Measurements from ENCODE around the gene ADARB1. TPM values are rescaled to one million over a fixed set of nuclear protein-coding genes. Genes with fewer than 3 reads are reported as not detected.

ADARB1 gene
- total RNA-seq, 5 donors from 2014 or later (not counting 1 experiment from before 2014, with no cell fraction given): 39.7 to 50.3 (median 44.5) TPM

DNA sequence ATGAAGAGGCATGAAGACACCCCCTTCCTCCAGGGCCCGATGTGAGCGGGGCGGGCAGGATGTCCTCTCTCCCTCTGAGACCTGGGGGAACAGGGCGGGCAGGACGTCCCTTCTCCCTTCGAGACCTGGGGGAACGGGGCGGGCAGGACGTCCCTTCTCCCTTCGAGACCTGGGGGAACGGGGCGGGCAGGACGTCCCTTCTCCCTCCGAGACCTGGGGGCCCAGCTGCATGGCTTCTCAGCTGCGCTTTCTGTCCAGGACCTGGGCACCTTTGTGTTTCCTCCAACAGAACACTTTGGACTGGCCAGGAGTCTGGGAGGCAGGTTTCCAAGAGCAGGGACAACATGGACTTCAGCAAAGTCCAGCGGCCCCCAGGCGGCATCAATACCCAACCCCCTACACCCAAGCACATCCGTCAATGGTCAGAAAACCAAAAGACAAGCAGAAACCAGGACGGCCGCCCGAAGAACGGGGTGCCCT is 30.8 kb upstream of the ADARB1 start:
- Mint-ChIP-seq H3K36me3 (no peaks in the 10 kb centered on the region), H3K27me3 (peaks cover 13 to 15% of the 10 kb centered on the region in 2 donors), H3K4me1 (peaks cover 0 to 1% (median 0%) of the 10 kb centered on the region in 3 donors), H3K27ac (no peak overlapping the region), H3K9me3 (peaks cover 5 to 13% (median 9%) of the 10 kb centered on the region in 3 donors), H3K4me3 (no peak overlapping the region)
- ChIA-PET POLR2A (interaction anchor here in 1 of 2 donors (0.6 kb wide), 1 partner anchor 623 kb away, joined by 3 read pairs; no protein-coding TSS in a partner anchor), CTCF (interaction anchor here in 1 of 2 donors (0.5 kb wide), 1 partner anchor 613 kb away, joined by 4 read pairs; no protein-coding TSS in a partner anchor)
- Histone ChIP-seq H3K27ac (ENCODE audit: low read length) (no peak overlapping the region), H3K4me1 (ENCODE audit: control insufficient read depth in 1 of 2, extremely low read depth in 1 of 2, insufficient read depth in 2 of 2, low read length in 2 of 2) (no peaks in the 10 kb centered on the region), H3K9me3 (peaks cover 2% of the 10 kb centered on the region), H3K27me3 (replicated peaks in 1 of 2; ENCODE audit: control insufficient read depth in 2 of 2, extremely low read depth in 1 of 2, insufficient read depth in 2 of 2, low read length in 1 of 2) (peaks cover 0 to 34% of the 10 kb centered on the region in 2 experiments), H3K4me3 (ENCODE audit: control insufficient read depth in 1 of 2, extremely low read depth in 1 of 2, low read length in 1 of 2) (no peak overlapping the region), H3K36me3 (ENCODE audit: control insufficient read depth in 2 of 2, extremely low read depth in 1 of 2, insufficient read depth in 1 of 2, low read length in 1 of 2) (no peaks in the 10 kb centered on the region)
- ATAC-seq (replicated peaks in 1 of 4): no peak
- 81% methylated on average over 20 of the region's 22 CpGs for WGBS (ENCODE audit: insufficient coverage)
- DNase-seq: no peak

DNA sequence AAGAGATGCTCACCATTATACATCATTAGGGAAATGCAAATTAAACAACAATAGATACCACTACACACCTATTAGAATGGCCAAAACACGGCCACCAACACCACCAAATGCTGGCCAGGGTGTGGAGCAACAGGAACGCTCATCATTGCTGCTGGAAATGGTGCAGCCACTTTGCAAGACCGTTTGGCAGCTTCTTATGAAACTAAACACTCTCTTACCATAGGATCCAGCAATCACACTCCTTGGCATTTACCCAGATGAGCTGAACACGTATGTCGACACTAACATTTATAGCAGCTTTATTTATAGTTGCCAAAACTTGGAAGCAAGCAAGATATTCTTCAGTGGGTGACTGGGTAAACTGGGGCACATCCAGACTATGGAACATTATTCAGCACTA is 28.9 kb upstream of the ADARB1 start:
- ChIA-PET POLR2A (no interaction called here), CTCF (no interaction called here)
- Histone ChIP-seq H3K4me3 (ENCODE audit: control insufficient read depth in 1 of 2, extremely low read depth in 1 of 2, low read length in 1 of 2) (no peak overlapping the region), H3K9me3 (peaks cover 2% of the 10 kb centered on the region), H3K27ac (ENCODE audit: low read length) (no peak overlapping the region), H3K36me3 (ENCODE audit: control insufficient read depth in 2 of 2, extremely low read depth in 1 of 2, insufficient read depth in 1 of 2, low read length in 1 of 2) (no peaks in the 10 kb centered on the region), H3K4me1 (ENCODE audit: control insufficient read depth in 1 of 2, extremely low read depth in 1 of 2, insufficient read depth in 2 of 2, low read length in 2 of 2) (no peaks in the 10 kb centered on the region), H3K27me3 (replicated peaks in 1 of 2; ENCODE audit: control insufficient read depth in 2 of 2, extremely low read depth in 1 of 2, insufficient read depth in 2 of 2, low read length in 1 of 2) (peaks cover 0 to 25% of the 10 kb centered on the region in 2 experiments)
- 69% methylated on average over 5 of the region's 5 CpGs for WGBS (ENCODE audit: insufficient coverage)
- H3K4me1 Mint-ChIP-seq: no peaks in the 10 kb centered on the region
- H3K27me3 Mint-ChIP-seq: peaks cover 18 to 19% of the 10 kb centered on the region in 2 donors
- peaks cover 5 to 13% (median 9%) of the 10 kb centered on the region in 3 donors for H3K9me3 Mint-ChIP-seq
- no peaks in the 10 kb centered on the region for H3K36me3 Mint-ChIP-seq
- ATAC-seq (replicated peaks in 1 of 4) (no peak), DNase-seq (no peak)
- H3K27ac Mint-ChIP-seq: no peak overlapping the region
- no peak overlapping the region for H3K4me3 Mint-ChIP-seq

DNA sequence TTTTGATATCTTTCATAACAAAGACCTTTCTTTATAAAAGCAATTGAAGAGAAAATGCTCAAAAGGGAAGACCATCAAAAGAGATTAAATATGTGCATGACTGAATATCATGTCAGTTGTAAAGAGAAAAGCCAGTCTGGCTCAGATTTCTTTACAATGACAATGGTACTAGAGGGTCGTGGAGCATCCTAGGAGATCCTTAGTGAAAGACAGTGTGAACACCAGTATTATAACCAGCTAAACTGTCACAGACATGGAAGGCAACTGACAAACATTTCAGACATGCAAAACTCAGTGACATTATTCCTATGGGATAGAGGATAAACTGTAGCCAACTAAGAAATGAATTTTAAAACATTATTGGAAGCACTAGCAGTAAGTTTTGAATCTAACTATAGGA is 27.1 kb upstream of the ADARB1 start:
- Mint-ChIP-seq H3K4me1 (no peaks in the 10 kb centered on the region), H3K27me3 (peaks cover 13 to 24% of the 10 kb centered on the region in 2 donors), H3K27ac (no peak overlapping the region), H3K36me3 (no peaks in the 10 kb centered on the region), H3K4me3 (no peak overlapping the region), H3K9me3 (peaks cover 5 to 13% (median 9%) of the 10 kb centered on the region in 3 donors)
- peaks cover 0 to 25% of the 10 kb centered on the region in 2 experiments for H3K27me3 ChIP-seq (replicated peaks in 1 of 2; ENCODE audit: control insufficient read depth in 2 of 2, extremely low read depth in 1 of 2, insufficient read depth in 2 of 2, low read length in 1 of 2)
- DNase-seq (no peak), ATAC-seq (replicated peaks in 1 of 4) (no peak)
- WGBS (ENCODE audit: insufficient coverage): no CpG with 5 or more reads among the region's 1 CpG
- peaks cover 2% of the 10 kb centered on the region for H3K9me3 ChIP-seq
- no peaks in the 10 kb centered on the region for H3K36me3 ChIP-seq (ENCODE audit: control insufficient read depth in 2 of 2, extremely low read depth in 1 of 2, insufficient read depth in 1 of 2, low read length in 1 of 2)
- H3K27ac ChIP-seq (ENCODE audit: low read length): no peak overlapping the region
- no peak overlapping the region for H3K4me3 ChIP-seq (ENCODE audit: control insufficient read depth in 1 of 2, extremely low read depth in 1 of 2, low read length in 1 of 2)
- ChIA-PET POLR2A (no interaction called here), CTCF (interaction anchor here in 1 of 2 donors (0.7 kb wide), 1 partner anchor 773 kb away, joined by 3 read pairs; no protein-coding TSS in a partner anchor)
- H3K4me1 ChIP-seq (ENCODE audit: control insufficient read depth in 1 of 2, extremely low read depth in 1 of 2, insufficient read depth in 2 of 2, low read length in 2 of 2): no peaks in the 10 kb centered on the region

DNA sequence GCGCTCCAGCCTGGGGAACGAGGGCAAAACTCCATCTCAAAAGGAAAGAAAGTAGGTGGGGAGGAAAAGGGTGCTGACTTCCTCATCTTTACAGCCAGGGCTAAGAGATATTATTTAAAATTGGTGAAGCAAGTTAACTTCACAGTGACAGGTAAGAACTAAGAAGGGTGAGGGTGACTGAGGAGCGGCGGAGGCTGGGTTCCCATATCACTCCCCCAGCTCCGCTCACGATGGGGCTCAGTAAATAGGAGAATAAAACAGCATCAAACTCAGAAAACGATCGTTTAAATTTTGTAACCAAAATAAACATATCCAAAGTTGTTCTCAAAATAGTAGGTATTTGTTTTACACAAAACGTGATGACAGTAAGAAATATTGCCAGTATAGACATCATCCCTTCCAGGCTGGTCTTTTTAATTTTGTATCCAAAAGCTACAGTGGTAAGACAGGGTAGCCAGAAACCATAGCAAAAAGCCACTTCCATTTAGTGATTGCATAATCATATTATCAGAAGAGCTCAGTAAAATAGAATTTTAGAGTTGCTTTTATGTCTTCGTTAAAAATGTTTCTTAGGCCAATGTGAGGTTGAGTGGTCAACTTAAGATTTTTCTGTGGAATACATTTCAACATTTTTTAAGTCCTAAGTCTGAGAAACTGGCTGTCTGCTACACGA is 26.2 kb upstream of the ADARB1 start:
- Histone ChIP-seq H3K4me3 (ENCODE audit: control insufficient read depth in 1 of 2, extremely low read depth in 1 of 2, low read length in 1 of 2) (no peak overlapping the region), H3K9me3 (peaks cover 2% of the 10 kb centered on the region), H3K36me3 (ENCODE audit: control insufficient read depth in 2 of 2, extremely low read depth in 1 of 2, insufficient read depth in 1 of 2, low read length in 1 of 2) (no peaks in the 10 kb centered on the region), H3K27ac (ENCODE audit: low read length) (no peak overlapping the region), H3K27me3 (replicated peaks in 1 of 2; ENCODE audit: control insufficient read depth in 2 of 2, extremely low read depth in 1 of 2, insufficient read depth in 2 of 2, low read length in 1 of 2) (peaks cover 0 to 26% of the 10 kb centered on the region in 2 experiments), H3K4me1 (ENCODE audit: control insufficient read depth in 1 of 2, extremely low read depth in 1 of 2, insufficient read depth in 2 of 2, low read length in 2 of 2) (no peaks in the 10 kb centered on the region)
- DNase-seq (no peak), ATAC-seq (replicated peaks in 1 of 4) (no peak)
- peaks cover 5 to 13% (median 9%) of the 10 kb centered on the region in 3 donors for H3K9me3 Mint-ChIP-seq
- no peaks in the 10 kb centered on the region for H3K4me1 Mint-ChIP-seq
- ChIA-PET POLR2A (no interaction called here), CTCF (interaction anchor here in 1 of 2 donors (0.7 kb wide), 1 partner anchor 774 kb away, joined by 3 read pairs; no protein-coding TSS in a partner anchor)
- no peaks in the 10 kb centered on the region for H3K36me3 Mint-ChIP-seq
- WGBS (ENCODE audit: insufficient coverage): 100% methylated on average over 1 of the region's 11 CpGs
- no peak overlapping the region for H3K27ac Mint-ChIP-seq
- H3K4me3 Mint-ChIP-seq: no peak overlapping the region
- H3K27me3 Mint-ChIP-seq: peaks cover 17 to 27% of the 10 kb centered on the region in 2 donors

DNA sequence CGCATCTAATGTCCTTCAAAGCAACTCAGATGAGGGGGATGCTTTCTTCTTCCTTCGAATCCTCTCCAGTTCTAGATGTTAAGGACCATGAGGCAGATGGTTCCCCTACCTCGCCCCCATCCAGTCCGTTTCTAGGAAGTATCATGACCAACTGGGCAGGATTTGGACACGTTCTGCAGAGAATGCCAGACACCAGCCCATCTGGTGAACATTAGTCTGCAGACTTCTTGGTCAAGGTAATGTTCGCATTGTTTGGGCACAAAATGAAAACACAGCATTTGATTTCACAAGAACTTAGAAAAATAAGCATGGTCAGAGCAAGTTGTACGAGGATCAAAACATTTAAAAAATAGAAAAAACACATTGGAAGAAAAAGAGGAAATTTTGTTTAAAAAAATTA is 25.4 kb upstream of the ADARB1 start:
- ATAC-seq (replicated peaks in 1 of 4) (no peak), DNase-seq (no peak)
- Histone ChIP-seq H3K27me3 (replicated peaks in 1 of 2; ENCODE audit: control insufficient read depth in 2 of 2, extremely low read depth in 1 of 2, insufficient read depth in 2 of 2, low read length in 1 of 2) (peaks cover 0 to 32% of the 10 kb centered on the region in 2 experiments), H3K9me3 (peaks cover 2% of the 10 kb centered on the region), H3K4me3 (ENCODE audit: control insufficient read depth in 1 of 2, extremely low read depth in 1 of 2, low read length in 1 of 2) (no peak overlapping the region), H3K27ac (ENCODE audit: low read length) (no peak overlapping the region), H3K4me1 (ENCODE audit: control insufficient read depth in 1 of 2, extremely low read depth in 1 of 2, insufficient read depth in 2 of 2, low read length in 2 of 2) (no peaks in the 10 kb centered on the region), H3K36me3 (ENCODE audit: control insufficient read depth in 2 of 2, extremely low read depth in 1 of 2, insufficient read depth in 1 of 2, low read length in 1 of 2) (no peaks in the 10 kb centered on the region)
- WGBS (ENCODE audit: insufficient coverage): 63% methylated on average over 6 of the region's 7 CpGs
- CTCF ChIA-PET: no interaction called here
- Mint-ChIP-seq H3K27ac (no peak overlapping the region), H3K4me3 (no peak overlapping the region), H3K36me3 (no peaks in the 10 kb centered on the region), H3K9me3 (peaks cover 5 to 13% (median 9%) of the 10 kb centered on the region in 3 donors), H3K4me1 (no peaks in the 10 kb centered on the region), H3K27me3 (peaks cover 21 to 29% of the 10 kb centered on the region in 2 donors)
- POLR2A ChIA-PET: no interaction called here

DNA sequence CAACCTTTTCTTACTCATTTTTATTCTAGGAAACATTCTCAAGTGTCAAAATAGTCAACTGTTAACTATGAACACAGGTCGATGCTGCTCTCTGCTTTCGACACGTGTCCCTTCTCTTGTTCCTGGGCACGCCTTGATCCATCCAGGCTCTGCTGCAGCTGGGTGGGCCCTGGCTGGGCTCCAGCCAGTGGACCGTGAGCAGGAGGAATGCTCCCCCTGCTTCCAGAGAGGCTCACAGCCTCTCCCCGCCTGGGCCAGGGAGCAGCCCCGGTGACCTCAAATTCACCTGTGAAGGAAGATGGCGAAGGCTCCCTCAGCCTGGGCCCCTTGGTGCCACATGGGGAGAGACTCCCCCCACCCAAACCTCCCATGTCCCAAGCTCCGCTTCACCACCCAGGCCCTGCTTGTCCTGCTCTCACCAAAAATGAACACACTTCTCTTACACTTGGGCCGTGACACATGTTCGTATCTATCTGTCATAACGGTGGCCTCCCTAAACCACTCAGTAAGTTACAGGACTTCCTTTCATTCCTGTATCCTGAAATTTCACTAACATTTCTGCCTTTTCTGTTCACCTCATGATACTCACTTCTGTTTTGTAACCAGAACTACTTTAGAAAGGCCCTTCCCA is 24.6 kb upstream of the ADARB1 start:
- 82% methylated on average over 12 of the region's 12 CpGs for WGBS (ENCODE audit: insufficient coverage)
- peaks cover 5 to 13% (median 9%) of the 10 kb centered on the region in 3 donors for H3K9me3 Mint-ChIP-seq
- POLR2A ChIA-PET: no interaction called here
- Histone ChIP-seq H3K4me3 (ENCODE audit: control insufficient read depth in 1 of 2, extremely low read depth in 1 of 2, low read length in 1 of 2) (no peak overlapping the region), H3K36me3 (ENCODE audit: control insufficient read depth in 2 of 2, extremely low read depth in 1 of 2, insufficient read depth in 1 of 2, low read length in 1 of 2) (no peaks in the 10 kb centered on the region), H3K27me3 (replicated peaks in 1 of 2; ENCODE audit: control insufficient read depth in 2 of 2, extremely low read depth in 1 of 2, insufficient read depth in 2 of 2, low read length in 1 of 2) (peaks cover 0 to 40% of the 10 kb centered on the region in 2 experiments), H3K4me1 (ENCODE audit: control insufficient read depth in 1 of 2, extremely low read depth in 1 of 2, insufficient read depth in 2 of 2, low read length in 2 of 2) (no peaks in the 10 kb centered on the region), H3K9me3 (peaks cover 2% of the 10 kb centered on the region), H3K27ac (ENCODE audit: low read length) (no peak overlapping the region)
- no peak overlapping the region for H3K4me3 Mint-ChIP-seq
- peaks cover 21 to 29% of the 10 kb centered on the region in 2 donors for H3K27me3 Mint-ChIP-seq
- ATAC-seq (replicated peaks in 1 of 4): no peak
- CTCF ChIA-PET: interaction anchor here in 1 of 2 donors (0.7 kb wide), 1 partner anchor 108 kb away, joined by 3 read pairs; no protein-coding TSS in a partner anchor
- DNase-seq: no peak
- no peaks in the 10 kb centered on the region for H3K4me1 Mint-ChIP-seq
- H3K27ac Mint-ChIP-seq: no peak overlapping the region
- H3K36me3 Mint-ChIP-seq: no peaks in the 10 kb centered on the region

Measured in T-cell (primary cell).